K562 (cell line): ENCODE results near the gene SGIP1. TPM values are rescaled to one million over a fixed set of nuclear protein-coding genes. Genes with fewer than 3 reads are reported as not detected.

Experiments
- ATAC-seq: fragments of 200-7000 bp; cut with Tn5 transposase; 3 replicates; pipeline ENCODE4 v1.9.1; 2020; ENCODE audit warnings: moderate library complexity
- BruUV-seq: library from RNA; stranded (reverse); fragments of 400-500 nt; replicated peaks from 2 replicates; lab custom pipeline; 2021; lab: Mats Ljungman, UMichigan
- CTCF ChIA-PET: fragments of 300-600 bp; formaldehyde crosslinking; extraction: SDS; loops from one replicate; lab custom pipeline; 2021; ENCODE audit warnings: low intra/inter-chr PET ratio; lab: Yijun Ruan, JAX
- POLR2A ChIA-PET: fragments of 300-600, 350-650 bp; sonication (Branson Sonifier 250); formaldehyde crosslinking; extraction: SDS; loops from one replicate; lab custom pipeline; 2021; ENCODE audit warnings: antibody characterized with exemption, inconsistent platforms; lab: Yijun Ruan, JAX
- DNase-seq, 4 experiments: peaks; one replicate each; pipeline versions ENCODE4 v3.0.0 to v3.0.0-alpha.2; 2011 to 2018; ENCODE audit warnings: low spot score in 3 of 4, mixed read lengths in 3 of 4; ENCODE audit errors: extremely low read depth in 1 of 4
- FAIRE-seq: peaks from 2 replicates; lab custom pipeline; 2011; peaks lifted over from hg19 to GRCh38; lab: Jason Lieb, UNC
- H2AFZ ChIP-seq: 2 replicates; pipeline ENCODE4 v1.6.0; 2011; ENCODE audit warnings: low read depth, low read length, control low read depth, inconsistent platforms
- H3K27ac ChIP-seq: fragments of 200-600 bp; 3 replicates; pipeline ENCODE4 v1.8.0; 2011; ENCODE audit warnings: low read depth, mild to moderate bottlenecking, control low read depth, inconsistent platforms, low read length, moderate library complexity, mixed read lengths; ENCODE audit errors: extremely low read depth
- H3K27me3 ChIP-seq, 2 experiments: fragments of 300-600 bp in 1 of 2; 2 replicates in 1 of 2; 3 replicates in 1 of 2; pipeline versions ENCODE4 v1.6.0 to v1.8.0; 2011; ENCODE audit warnings: inconsistent platforms in 2 of 2, low read length in 2 of 2, mild to moderate bottlenecking in 1 of 2, mixed read lengths in 1 of 2, moderate library complexity in 1 of 2; ENCODE audit not compliant: control insufficient read depth in 2 of 2, insufficient read depth in 2 of 2
- H3K36me3 ChIP-seq: fragments of 300-600 bp; 3 replicates; pipeline ENCODE4 v1.8.0; 2011; ENCODE audit warnings: mild to moderate bottlenecking, low read length, inconsistent platforms; ENCODE audit not compliant: control insufficient read depth, insufficient read depth
- H3K4me1 ChIP-seq, 2 experiments: fragments of 200-600 bp in 1 of 2; replicated peaks in 1 of 2; 2 replicates in 1 of 2; 3 replicates in 1 of 2; pipeline versions ENCODE4 v1.5.1 to v1.8.0; 2011; ENCODE audit warnings: inconsistent platforms in 2 of 2, low read length in 2 of 2, mild to moderate bottlenecking in 1 of 2, mixed read lengths in 1 of 2, moderate library complexity in 1 of 2; ENCODE audit not compliant: control insufficient read depth in 2 of 2, insufficient read depth in 2 of 2
- H3K4me2 ChIP-seq: 2 replicates; pipeline ENCODE4 v1.6.1; 2011; ENCODE audit warnings: low read length, control low read depth, inconsistent platforms, mixed read lengths; ENCODE audit not compliant: insufficient read depth
- H3K4me3 ChIP-seq: fragments of 200-600 bp; sonication (generic), shearing (Covaris generic); 2 replicates; pipeline ENCODE4 v1.5.1; 2016; ENCODE audit warnings: control low read depth, inconsistent platforms
- H3K79me2 ChIP-seq: fragments of 200-600 bp; 3 replicates; pipeline ENCODE4 v1.8.0; 2011; ENCODE audit warnings: low read length, inconsistent platforms; ENCODE audit not compliant: control insufficient read depth, insufficient read depth
- H3K9ac ChIP-seq, 2 experiments: 2 replicates each; pipeline versions ENCODE4 v1.6.0 to v1.6.1; 2011; ENCODE audit warnings: low read depth in 2 of 2, low read length in 2 of 2, control low read depth in 1 of 2, inconsistent platforms in 1 of 2, mild to moderate bottlenecking in 1 of 2, mixed read lengths in 1 of 2; ENCODE audit not compliant: insufficient read depth in 1 of 2
- H3K9me1 ChIP-seq: one replicate; pipeline ENCODE4 v1.6.0; 2011; ENCODE audit warnings: inconsistent platforms, mild to moderate bottlenecking, low read length, moderate library complexity; ENCODE audit not compliant: control insufficient read depth, insufficient read depth
- H3K9me3 ChIP-seq: replicated peaks from 2 replicates; pipeline ENCODE4 v1.5.1; 2011; ENCODE audit warnings: low read depth, low read length, inconsistent platforms; ENCODE audit not compliant: control insufficient read depth, insufficient read depth
- H4K20me1 ChIP-seq: replicated peaks from 2 replicates; pipeline ENCODE4 v1.6.1; 2011; ENCODE audit warnings: low read length, inconsistent platforms, mixed read lengths; ENCODE audit not compliant: control insufficient read depth, insufficient read depth
- E2F3 ChIP-seq: fragments of 250-450 bp; sonication (Bioruptor Pico); IDR thresholded peaks from 2 replicates; pipeline ENCODE4 v1.4.0; 2020; ENCODE audit warnings: mild to moderate bottlenecking
- HMG20B ChIP-seq: fragments of 250-450 bp; sonication (Bioruptor Pico); IDR thresholded peaks from 2 replicates; pipeline ENCODE4 v1.5.0; 2021; ENCODE audit warnings: mild to moderate bottlenecking
- OTX1 ChIP-seq: fragments of 450-650 bp; formaldehyde crosslinking; IDR thresholded peaks from 2 replicates; pipeline ENCODE4 v1.4.0; 2022; ENCODE audit warnings: mild to moderate bottlenecking
- WGBS: fragments of 100-300 bp; shearing (Covaris generic); methylation state at CpG from one replicate; pipeline ENCODE4 v1.1.6; 2016; ENCODE audit warnings: low coverage, mixed read lengths; ENCODE audit not compliant: insufficient coverage; ENCODE audit errors: missing lambda C conversion rate; 5-methylcytosine and 5-hydroxymethylcytosine counted together
- in situ Hi-C: fragments of 300-500 bp; cut with MboI; formaldehyde crosslinking; loops from 4 replicates; pipeline ENCODE4 v1.15.0; 2018; ENCODE audit warnings: inconsistent platforms, mixed read lengths
- intact Hi-C: fragments of 100-400 bp; cut with micrococcal nuclease; formaldehyde crosslinking; loops from 2 replicates; pipeline ENCODE4 v1.14.2; 2022
- polyA plus RNA-seq, 8 experiments: library from polyadenylated mRNA; depleted of rRNA in 4 of 8; stranded (reverse) in 5 of 8; unstranded in 3 of 8; fragments of >200 nt; fragmentation: Nextera tagmentation in 2 of 8; fragmentation: Illumina TruSeq in 1 of 8; extraction: Ambion mirVana in 2 of 8; extraction: Trizol in 1 of 8; gene quantifications; 2 replicates each; pipeline versions ENCODE4 v1.2.1 to v1.2.3, GENCODE V29; 2011 to 2014; ENCODE audit warnings: inconsistent platforms in 1 of 8, missing spikeins in 1 of 8
- total RNA-seq, 7 experiments: library from RNA; depleted of rRNA in 6 of 7; stranded (reverse); fragments of >200 nt in 6 of 7; fragmentation: Illumina TruSeq in 2 of 7; extraction: Trizol in 2 of 7; gene quantifications; 2 replicates each; pipeline versions ENCODE4 v1.2.1 to v1.2.3, GENCODE V29; 2011 to 2021; ENCODE audit warnings: low replicate concordance in 1 of 7
- TF ChIP-seq, protein P1 (sequence below), 2 experiments: IDR thresholded peaks in 1 of 2; conservative IDR thresholded peaks in 1 of 2; 2 replicates each; pipeline ENCODE4 v1.6.1; 2016; ENCODE audit warnings: low read depth in 2 of 2, mild to moderate bottlenecking in 1 of 2, missing compliant biosample characterization in 1 of 2, missing genetic modification characterization in 1 of 2, moderate library complexity in 1 of 2
- TF ChIP-seq, protein P2 (sequence below): sonication (generic); formaldehyde crosslinking; IDR thresholded peaks from 2 replicates; pipeline ENCODE4 v1.8.1; 2022; ENCODE audit warnings: missing genetic modification reagents

The SGIP1 gene
- total and polyA plus RNA-seq, 9 of the 15 experiments (the other 6 are each of a cell fraction or from before 2014, with no cell fraction given): 0.07 to 0.35 TPM; not detected in 7

DNA sequence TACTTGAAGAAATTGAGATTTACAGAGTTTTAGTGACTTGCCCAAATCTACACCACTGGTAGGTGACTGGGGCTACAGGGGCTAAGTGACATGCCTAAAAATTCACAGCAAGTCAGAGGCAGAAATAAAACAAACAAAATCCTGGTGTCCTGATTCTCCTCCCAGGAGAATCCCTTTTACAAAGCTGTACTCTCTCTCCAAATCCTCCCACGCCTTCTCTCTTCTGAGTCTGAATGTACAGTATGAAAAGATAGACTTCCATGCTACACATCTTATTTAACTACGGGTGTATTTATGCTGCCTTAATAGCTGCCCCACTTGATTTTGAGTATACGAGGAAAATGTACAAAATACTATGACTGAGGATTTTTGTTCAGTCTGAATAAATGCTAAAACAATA lies 65.4 kb downstream of the SGIP1 start:
- BruUV-seq: no TSS peak

More for the DNA sequence above, 65.4 kb downstream of the SGIP1 start:
- H2AFZ ChIP-seq: no peak overlapping the region
- H3K4me2 ChIP-seq: no peak overlapping the region
- no peaks in the 10 kb centered on the region for H3K4me1 ChIP-seq
- peaks cover 0 to 10% of the 10 kb centered on the region in 2 experiments; a peak in 3 of 5 replicates for H3K27me3 ChIP-seq
- no peak overlapping the region for H3K27ac ChIP-seq
- H3K4me3 ChIP-seq: no peak overlapping the region
- no peak for FAIRE-seq
- CTCF ChIA-PET: no interaction called here
- no peaks in the 10 kb centered on the region for H3K36me3 ChIP-seq
- no peak overlapping the region for H3K9ac ChIP-seq
- intact Hi-C loops (no loop called here), in situ Hi-C loops (no loop called here)
- no peak for DNase-seq
- POLR2A ChIA-PET: interaction anchor here (0.5 kb wide), 2 partner anchors 54 to 708 kb away, joined by 3 read pairs; no protein-coding TSS in a partner anchor
- H3K9me1 ChIP-seq: no peaks in the 10 kb centered on the region
- no peak for ATAC-seq
- WGBS: 2% methylated on average over 3 of the region's 3 CpGs
- no peaks in the 10 kb centered on the region for H3K79me2 ChIP-seq
- H3K9me3 ChIP-seq: no peaks in the 10 kb centered on the region
- TF ChIP-seq, protein P1, sequence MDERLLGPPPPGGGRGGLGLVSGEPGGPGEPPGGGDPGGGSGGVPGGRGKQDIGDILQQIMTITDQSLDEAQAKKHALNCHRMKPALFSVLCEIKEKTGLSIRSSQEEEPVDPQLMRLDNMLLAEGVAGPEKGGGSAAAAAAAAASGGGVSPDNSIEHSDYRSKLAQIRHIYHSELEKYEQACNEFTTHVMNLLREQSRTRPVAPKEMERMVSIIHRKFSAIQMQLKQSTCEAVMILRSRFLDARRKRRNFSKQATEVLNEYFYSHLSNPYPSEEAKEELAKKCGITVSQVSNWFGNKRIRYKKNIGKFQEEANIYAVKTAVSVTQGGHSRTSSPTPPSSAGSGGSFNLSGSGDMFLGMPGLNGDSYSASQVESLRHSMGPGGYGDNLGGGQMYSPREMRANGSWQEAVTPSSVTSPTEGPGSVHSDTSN (CRISPR knock-in tag; IDR thresholded peaks at IDR 0.05; ENCODE audit: low read depth): no peak
- TF ChIP-seq, protein P1 (tag; conservative IDR thresholded peaks at IDR 0.05; ENCODE audit: low read depth): no peak
- TF ChIP-seq HMG20B (CRISPR knock-in tag) (no peak), OTX1 (CRISPR knock-in tag) (no peak), E2F3 (CRISPR knock-in tag) (no peak)
- TF ChIP-seq, protein P2, sequence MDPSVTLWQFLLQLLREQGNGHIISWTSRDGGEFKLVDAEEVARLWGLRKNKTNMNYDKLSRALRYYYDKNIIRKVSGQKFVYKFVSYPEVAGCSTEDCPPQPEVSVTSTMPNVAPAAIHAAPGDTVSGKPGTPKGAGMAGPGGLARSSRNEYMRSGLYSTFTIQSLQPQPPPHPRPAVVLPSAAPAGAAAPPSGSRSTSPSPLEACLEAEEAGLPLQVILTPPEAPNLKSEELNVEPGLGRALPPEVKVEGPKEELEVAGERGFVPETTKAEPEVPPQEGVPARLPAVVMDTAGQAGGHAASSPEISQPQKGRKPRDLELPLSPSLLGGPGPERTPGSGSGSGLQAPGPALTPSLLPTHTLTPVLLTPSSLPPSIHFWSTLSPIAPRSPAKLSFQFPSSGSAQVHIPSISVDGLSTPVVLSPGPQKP (CRISPR knock-in tag): no peak
- TF ChIP-seq, all 486 proteins: peak for 0
- no peaks in the 10 kb centered on the region for H4K20me1 ChIP-seq
